Glomerular visceral epithelial cell (primary cell): ENCODE measurements around the gene CAMK1.
"Not testable (repeated sequence)": the region's sequence is repeated elsewhere in the genome, so short reads cannot be mapped to it uniquely, and the experiment has no call there.

Source experiments
- DNase-seq: peaks from one replicate; pipeline ENCODE4 v3.0.0-alpha.2; 2016; ENCODE audit errors: extremely low spot score

CAMK1 gene

GRCh38 chr3:9776896-9777693 lies 7.3 kb upstream of the CAMK1 start:
- no peak for DNase-seq

DNA sequence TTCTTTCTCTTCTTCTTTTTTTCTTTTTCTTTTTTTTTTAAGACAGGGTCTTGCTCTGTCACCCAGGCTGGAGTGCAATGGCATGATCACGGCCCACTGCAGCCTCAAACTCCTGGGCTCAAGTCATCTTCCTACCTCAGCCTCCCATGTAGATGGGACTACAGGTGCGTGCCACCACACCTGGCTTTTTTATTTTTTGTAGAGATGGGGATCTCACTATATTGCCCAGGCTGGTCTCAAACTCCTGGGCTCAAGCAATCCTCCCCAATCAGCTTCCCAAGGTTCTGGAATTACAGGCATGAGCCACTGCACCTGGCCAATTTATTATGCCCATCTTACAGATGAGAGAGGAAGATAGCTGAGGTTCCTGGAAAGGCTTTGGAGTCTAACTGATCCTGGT lies 1.3 kb upstream of the CAMK1 start:
- not testable (repeated sequence) for DNase-seq

GRCh38 chr3:9770276-9770812 lies 597 bp upstream of the CAMK1 start:
- DNase-seq = no peak

GRCh38 chr3:9769012-9769411 lies 735 bp downstream of the CAMK1 start:
- no peak for DNase-seq

- no peak for DNase-seq
Observed at GRCh38 chr3:9768141-9768775, 1.5 kb downstream of the CAMK1 start.

DNA sequence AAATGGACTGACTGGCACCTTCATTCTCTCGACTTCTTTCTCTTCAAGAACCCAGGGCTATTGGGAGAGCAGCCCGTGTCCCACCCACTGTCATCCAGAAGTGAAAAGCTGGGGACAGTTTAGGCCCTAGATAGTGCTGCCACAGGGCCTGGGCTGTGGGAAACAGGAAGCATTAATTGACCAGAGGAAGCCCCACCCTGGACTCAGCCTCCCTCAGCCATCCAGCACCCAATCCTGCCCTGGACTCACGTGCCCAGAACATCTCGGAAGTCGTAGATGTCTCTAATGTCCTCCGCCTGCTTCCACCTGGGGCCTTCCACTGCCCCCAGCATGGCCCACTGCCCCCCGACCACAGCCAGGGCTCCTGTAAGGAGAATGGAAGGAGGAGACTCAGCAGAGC lies 2.3 kb downstream of the CAMK1 start:
- no peak for DNase-seq

GRCh38 chr3:9765865-9766264 lies 3.9 kb downstream of the CAMK1 start:
- no peak for DNase-seq

- DNase-seq = no peak
Observed at GRCh38 chr3:9762871-9763270, 6.9 kb downstream of the CAMK1 start.

DNA sequence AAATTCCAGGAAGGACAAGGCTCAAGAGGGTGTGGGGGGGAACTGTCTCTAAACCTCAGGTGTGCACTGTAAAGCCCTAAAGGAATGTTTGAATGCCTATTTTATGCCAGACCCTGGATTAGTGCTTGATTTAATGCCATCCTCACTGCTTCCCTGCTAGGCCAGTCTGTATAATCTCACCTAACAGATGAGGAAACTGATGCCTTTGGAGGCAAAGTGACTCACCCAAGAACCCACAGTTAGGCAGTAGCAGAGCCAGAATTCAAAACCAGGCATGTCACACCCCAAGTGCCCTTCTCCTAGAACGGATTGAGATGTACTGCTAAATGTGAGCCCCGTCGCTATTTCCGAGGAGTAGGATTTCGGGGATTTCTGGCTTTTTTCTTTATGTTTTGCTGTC lies 7.8 kb downstream of the CAMK1 start:
- no peak for DNase-seq

GRCh38 chr3:9760779-9761505 lies 8.8 kb downstream of the CAMK1 start:
- no peak for DNase-seq

- DNase-seq = no peak
Observed at GRCh38 chr3:9757427-9757826, 12.3 kb downstream of the CAMK1 start.

GRCh38 chr3:9754678-9755077 lies 15.1 kb downstream of the CAMK1 start:
- DNase-seq = no peak

- peak; percentile 31 for DNase-seq
Observed at GRCh38 chr3:9750556-9751411, 19.0 kb downstream of the CAMK1 start.

- DNase-seq = peak; percentile 98
Observed at GRCh38 chr3:9749645-9750555, 19.8 kb downstream of the CAMK1 start, which contains the start of gene OGG1. Gene OGG1, plus strand, starts transcription at chr3:9749952. Its CDS starts 335 bp downstream, at chr3:9750287.

GRCh38 chr3:9749296-9749644 lies 20.5 kb downstream of the CAMK1 start:
- no peak for DNase-seq

DNA sequence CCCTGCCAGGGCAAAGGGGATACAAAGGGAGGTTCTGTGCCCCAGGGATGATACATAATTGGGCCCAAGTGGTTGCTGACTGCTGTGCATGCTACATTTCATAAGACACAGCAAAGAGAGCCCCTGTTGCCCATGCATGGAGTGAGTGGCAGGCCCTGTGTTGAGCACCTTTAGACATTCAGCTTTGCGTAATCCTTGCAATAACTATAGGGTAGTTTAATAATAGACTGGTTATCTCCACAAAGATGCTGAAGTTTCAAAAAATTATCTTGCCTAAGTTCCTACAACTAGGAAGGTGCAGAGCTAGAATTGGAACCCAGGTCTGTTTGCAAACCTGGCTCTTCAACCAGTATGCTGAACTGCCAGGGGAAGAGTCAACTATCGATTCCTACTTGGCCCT lies 21.7 kb downstream of the CAMK1 start:
- no peak for DNase-seq

DNA sequence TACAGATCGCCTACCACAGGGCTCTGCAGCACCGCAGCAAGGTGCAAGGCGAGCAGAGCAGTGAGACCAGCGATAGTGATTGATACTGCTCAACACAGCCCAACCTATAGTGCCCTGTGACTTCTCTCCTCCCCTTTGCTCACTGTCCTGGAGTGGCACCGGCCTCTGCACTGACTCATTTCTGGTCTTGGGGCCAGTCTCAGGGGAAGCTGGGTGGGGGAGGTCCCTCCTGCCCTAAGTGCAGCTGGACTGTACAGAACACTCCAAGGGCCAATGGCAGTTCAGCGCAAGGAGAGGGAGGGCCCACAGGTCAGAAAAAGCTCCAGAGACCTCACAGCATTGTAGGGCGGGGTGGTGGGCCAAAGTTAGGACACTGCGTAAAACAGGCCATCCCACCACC lies 22.5 kb downstream of the CAMK1 start:
- DNase-seq = peak; percentile 68

- DNase-seq = peak; percentile 84
Observed at GRCh38 chr3:9746330-9746729, 23.4 kb downstream of the CAMK1 start.

- DNase-seq = no peak
Observed at GRCh38 chr3:9745521-9745920, 24.2 kb downstream of the CAMK1 start.

- DNase-seq = no peak
Observed at GRCh38 chr3:9744162-9744561, 25.6 kb downstream of the CAMK1 start.

GRCh38 chr3:9743548-9743947 lies 26.2 kb downstream of the CAMK1 start:
- DNase-seq = no peak
